ENCODE data around the gene MTOR.

The MTOR gene

DNA sequence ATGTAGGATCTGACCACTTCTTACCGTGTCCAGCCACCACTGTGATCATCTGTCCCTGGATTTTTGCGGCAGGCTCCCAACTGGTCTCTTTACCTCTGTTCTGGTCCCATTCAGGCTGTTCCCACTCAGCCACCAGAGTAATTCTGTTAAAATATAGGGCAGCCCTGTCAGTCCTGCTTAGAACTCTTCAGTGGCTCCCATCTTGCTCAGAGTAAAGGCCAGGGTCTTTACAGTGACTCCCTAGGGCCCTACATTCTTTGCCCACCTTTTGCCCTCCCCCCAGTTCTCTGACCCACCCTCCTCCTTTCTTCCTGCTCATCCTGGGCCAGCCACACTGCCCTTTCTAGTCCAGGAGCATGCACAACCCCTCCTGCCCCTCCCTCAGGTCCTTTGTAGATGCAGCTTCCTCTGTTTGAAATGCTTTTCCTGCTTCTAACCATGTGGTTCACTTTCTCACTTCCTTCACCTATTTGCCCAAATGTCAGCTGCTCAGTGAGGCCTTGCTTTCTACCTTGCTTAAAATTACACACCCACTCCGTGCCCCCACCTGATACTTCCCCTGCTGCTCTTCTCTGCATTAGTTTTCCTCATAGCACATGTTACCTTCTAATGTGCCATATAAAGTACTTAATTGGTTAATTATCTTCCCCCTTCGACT lies 18.5 kb upstream of the MTOR start:
- no peaks in the 10 kb centered on the region for H3K27me3 ChIP-seq (ENCODE audit: insufficient read depth, poor library complexity, severe bottlenecking)
- H3K4me3 ChIP-seq (replicated peaks; ENCODE audit: insufficient read depth, low read length) = no peak overlapping the region
- TF ChIP-seq CTCF (IDR thresholded peaks at IDR 0.05; ENCODE audit: insufficient read depth, low read length) (no peak), GABPA (IDR thresholded peaks at IDR 0.05; ENCODE audit: low read depth) (no peak), POLR2AphosphoS5 (IDR thresholded peaks at IDR 0.05; ENCODE audit: low read depth) (no peak), SPI1 (IDR thresholded peaks at IDR 0.05; ENCODE audit: borderline replicate concordance, low read depth) (no peak)
- TF ChIP-seq, protein P1, sequence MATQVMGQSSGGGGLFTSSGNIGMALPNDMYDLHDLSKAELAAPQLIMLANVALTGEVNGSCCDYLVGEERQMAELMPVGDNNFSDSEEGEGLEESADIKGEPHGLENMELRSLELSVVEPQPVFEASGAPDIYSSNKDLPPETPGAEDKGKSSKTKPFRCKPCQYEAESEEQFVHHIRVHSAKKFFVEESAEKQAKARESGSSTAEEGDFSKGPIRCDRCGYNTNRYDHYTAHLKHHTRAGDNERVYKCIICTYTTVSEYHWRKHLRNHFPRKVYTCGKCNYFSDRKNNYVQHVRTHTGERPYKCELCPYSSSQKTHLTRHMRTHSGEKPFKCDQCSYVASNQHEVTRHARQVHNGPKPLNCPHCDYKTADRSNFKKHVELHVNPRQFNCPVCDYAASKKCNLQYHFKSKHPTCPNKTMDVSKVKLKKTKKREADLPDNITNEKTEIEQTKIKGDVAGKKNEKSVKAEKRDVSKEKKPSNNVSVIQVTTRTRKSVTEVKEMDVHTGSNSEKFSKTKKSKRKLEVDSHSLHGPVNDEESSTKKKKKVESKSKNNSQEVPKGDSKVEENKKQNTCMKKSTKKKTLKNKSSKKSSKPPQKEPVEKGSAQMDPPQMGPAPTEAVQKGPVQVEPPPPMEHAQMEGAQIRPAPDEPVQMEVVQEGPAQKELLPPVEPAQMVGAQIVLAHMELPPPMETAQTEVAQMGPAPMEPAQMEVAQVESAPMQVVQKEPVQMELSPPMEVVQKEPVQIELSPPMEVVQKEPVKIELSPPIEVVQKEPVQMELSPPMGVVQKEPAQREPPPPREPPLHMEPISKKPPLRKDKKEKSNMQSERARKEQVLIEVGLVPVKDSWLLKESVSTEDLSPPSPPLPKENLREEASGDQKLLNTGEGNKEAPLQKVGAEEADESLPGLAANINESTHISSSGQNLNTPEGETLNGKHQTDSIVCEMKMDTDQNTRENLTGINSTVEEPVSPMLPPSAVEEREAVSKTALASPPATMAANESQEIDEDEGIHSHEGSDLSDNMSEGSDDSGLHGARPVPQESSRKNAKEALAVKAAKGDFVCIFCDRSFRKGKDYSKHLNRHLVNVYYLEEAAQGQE (IDR thresholded peaks at IDR 0.05; ENCODE audit: insufficient replicate concordance, low read depth) = no peak
- H3K27ac ChIP-seq (replicated peaks) = no peak overlapping the region
- no peak for DNase-seq (ENCODE audit: low read depth in 1 of 2, low spot score in 1 of 2)

- Histone ChIP-seq H3K4me3 (replicated peaks; ENCODE audit: insufficient read depth, low read length) (no peak overlapping the region), H3K27me3 (ENCODE audit: insufficient read depth, poor library complexity, severe bottlenecking) (no peaks in the 10 kb centered on the region), H3K27ac (replicated peaks) (no peak overlapping the region)
- no peak for DNase-seq (ENCODE audit: low read depth in 1 of 2, low spot score in 1 of 2)
- TF ChIP-seq GABPA (IDR thresholded peaks at IDR 0.05; ENCODE audit: low read depth) (no peak), SPI1 (IDR thresholded peaks at IDR 0.05; ENCODE audit: borderline replicate concordance, low read depth) (no peak), POLR2AphosphoS5 (IDR thresholded peaks at IDR 0.05; ENCODE audit: low read depth) (no peak), CTCF (IDR thresholded peaks at IDR 0.05; ENCODE audit: insufficient read depth, low read length) (no peak)
- TF ChIP-seq, protein P1 (IDR thresholded peaks at IDR 0.05; ENCODE audit: insufficient replicate concordance, low read depth) = no peak
These were observed 17.3 kb upstream of the MTOR start for GRCh38 chr1:11279630-11280029.

- no peak overlapping the region for H3K27ac ChIP-seq (replicated peaks)
- H3K27me3 ChIP-seq (ENCODE audit: insufficient read depth, poor library complexity, severe bottlenecking) = no peaks in the 10 kb centered on the region
- no peak for DNase-seq (ENCODE audit: low read depth in 1 of 2, low spot score in 1 of 2)
- H3K4me3 ChIP-seq (replicated peaks; ENCODE audit: insufficient read depth, low read length) = no peak overlapping the region
- TF ChIP-seq GABPA (IDR thresholded peaks at IDR 0.05; ENCODE audit: low read depth) = no peak
- TF ChIP-seq, protein P1 (IDR thresholded peaks at IDR 0.05; ENCODE audit: insufficient replicate concordance, low read depth) = no peak
- no peak for TF ChIP-seq POLR2AphosphoS5 (IDR thresholded peaks at IDR 0.05; ENCODE audit: low read depth)
- no peak for TF ChIP-seq CTCF (IDR thresholded peaks at IDR 0.05; ENCODE audit: insufficient read depth, low read length)
- TF ChIP-seq SPI1 (IDR thresholded peaks at IDR 0.05; ENCODE audit: borderline replicate concordance, low read depth) = no peak
These were observed 16.8 kb upstream of the MTOR start for GRCh38 chr1:11279152-11279551.
